ENCODE data around the gene SLC29A4. TPM values are rescaled to one million over a fixed set of nuclear protein-coding genes. Genes with fewer than 3 reads are reported as not detected.
"Not testable (repeated sequence)": the region's sequence is repeated elsewhere in the genome, so short reads cannot be mapped to it uniquely, and the experiment has no call there.

Gene SLC29A4
- total RNA-seq, 5 donors from 2014 or later (not counting 1 experiment from before 2014, with no cell fraction given): 0.20 to 0.49 (median 0.32) TPM

DNA sequence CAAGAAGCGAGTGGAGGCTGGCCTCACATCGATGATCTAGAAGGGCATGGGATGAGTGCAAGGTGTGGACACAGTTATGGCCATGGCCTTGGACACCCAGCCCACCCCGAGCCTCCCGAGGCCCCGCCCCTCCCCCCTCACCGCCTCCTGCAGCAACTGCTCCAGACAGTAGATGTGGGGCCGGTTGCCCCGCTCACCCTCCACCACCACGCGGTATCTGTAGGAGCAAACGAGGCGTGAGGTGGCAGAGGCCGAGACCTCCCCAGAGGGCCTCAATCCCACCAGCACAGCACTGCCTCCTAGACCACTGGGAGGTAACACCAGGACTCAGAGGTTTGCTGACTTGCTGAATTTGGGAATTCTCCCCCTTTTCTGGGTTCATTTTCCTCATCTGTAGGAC lies 37.6 kb downstream of the SLC29A4 start:
- H3K27me3 ChIP-seq (replicated peaks in 1 of 2; ENCODE audit: control insufficient read depth in 2 of 2, extremely low read depth in 1 of 2, insufficient read depth in 2 of 2, low read length in 1 of 2): no peaks in the 10 kb centered on the region
- H3K9me3 Mint-ChIP-seq: peaks cover 0 to 13% (median 4%) of the 10 kb centered on the region in 3 donors
- ATAC-seq (replicated peaks in 1 of 4) (no peak), DNase-seq (no peak)
- ChIA-PET CTCF (no interaction called here), POLR2A (no interaction called here)
- H3K36me3 ChIP-seq (ENCODE audit: control insufficient read depth in 2 of 2, extremely low read depth in 1 of 2, insufficient read depth in 1 of 2, low read length in 1 of 2): peaks cover 16 to 51% of the 10 kb centered on the region in 2 donors
- H3K4me1 Mint-ChIP-seq: no peaks in the 10 kb centered on the region
- no peak overlapping the region for H3K4me3 ChIP-seq (ENCODE audit: control insufficient read depth in 1 of 2, extremely low read depth in 1 of 2, low read length in 1 of 2)
- peaks cover 59% of the 10 kb centered on the region for H3K36me3 Mint-ChIP-seq
- no peak overlapping the region for H3K27ac Mint-ChIP-seq
- H3K27me3 Mint-ChIP-seq: no peaks in the 10 kb centered on the region
- H3K4me1 ChIP-seq (ENCODE audit: control insufficient read depth in 1 of 2, extremely low read depth in 1 of 2, insufficient read depth in 2 of 2, low read length in 2 of 2): no peaks in the 10 kb centered on the region
- H3K4me3 Mint-ChIP-seq: no peak overlapping the region
- 100% methylated on average over 3 of the region's 13 CpGs for WGBS (ENCODE audit: insufficient coverage)
- no peaks in the 10 kb centered on the region for H3K9me3 ChIP-seq
- no peak overlapping the region for H3K27ac ChIP-seq (ENCODE audit: low read length)

DNA sequence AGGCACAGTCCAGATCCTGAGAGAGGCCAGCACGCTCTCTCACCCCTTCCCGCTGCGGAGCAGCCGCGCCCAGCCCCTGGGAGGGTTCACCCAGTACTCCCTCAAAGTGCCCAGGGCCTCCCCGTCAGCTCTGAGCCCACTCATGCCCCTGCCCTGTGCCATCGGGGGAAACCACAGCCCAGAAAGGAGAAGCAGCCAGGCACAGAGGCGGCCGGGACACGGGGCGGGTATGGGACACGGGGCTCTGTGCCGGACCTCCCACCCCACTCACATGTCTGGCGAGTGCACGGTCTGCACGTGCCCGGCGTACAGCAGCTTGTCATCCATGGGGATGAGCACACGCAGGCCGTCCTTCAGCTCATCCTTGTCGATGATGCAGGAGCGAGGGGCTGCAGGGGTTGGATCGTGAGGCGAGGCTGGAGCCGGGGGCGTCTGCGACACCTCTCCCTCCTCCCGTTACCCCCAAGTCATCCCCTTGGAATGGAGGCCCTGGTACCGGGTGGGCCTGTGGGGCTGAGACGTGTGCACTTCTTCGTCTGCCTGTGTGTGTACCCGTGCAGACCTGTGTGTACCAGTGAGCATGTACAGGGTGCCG lies 38.2 kb downstream of the SLC29A4 start:
- DNase-seq (no peak), ATAC-seq (replicated peaks in 1 of 4) (no peak)
- Histone ChIP-seq H3K27me3 (replicated peaks in 1 of 2; ENCODE audit: control insufficient read depth in 2 of 2, extremely low read depth in 1 of 2, insufficient read depth in 2 of 2, low read length in 1 of 2) (no peaks in the 10 kb centered on the region), H3K36me3 (ENCODE audit: control insufficient read depth in 2 of 2, extremely low read depth in 1 of 2, insufficient read depth in 1 of 2, low read length in 1 of 2) (peaks cover 17 to 47% of the 10 kb centered on the region in 2 donors), H3K27ac (ENCODE audit: low read length) (no peak overlapping the region), H3K9me3 (no peaks in the 10 kb centered on the region), H3K4me3 (ENCODE audit: control insufficient read depth in 1 of 2, extremely low read depth in 1 of 2, low read length in 1 of 2) (no peak overlapping the region), H3K4me1 (ENCODE audit: control insufficient read depth in 1 of 2, extremely low read depth in 1 of 2, insufficient read depth in 2 of 2, low read length in 2 of 2) (no peaks in the 10 kb centered on the region)
- Mint-ChIP-seq H3K27me3 (no peaks in the 10 kb centered on the region), H3K4me1 (no peaks in the 10 kb centered on the region), H3K36me3 (peaks cover 57% of the 10 kb centered on the region), H3K4me3 (no peak overlapping the region), H3K9me3 (peaks cover 0 to 13% (median 4%) of the 10 kb centered on the region in 3 donors), H3K27ac (no peak overlapping the region)
- CTCF ChIA-PET: no interaction called here
- WGBS (ENCODE audit: insufficient coverage): 99% methylated on average over 20 of the region's 33 CpGs
- POLR2A ChIA-PET: no interaction called here

DNA sequence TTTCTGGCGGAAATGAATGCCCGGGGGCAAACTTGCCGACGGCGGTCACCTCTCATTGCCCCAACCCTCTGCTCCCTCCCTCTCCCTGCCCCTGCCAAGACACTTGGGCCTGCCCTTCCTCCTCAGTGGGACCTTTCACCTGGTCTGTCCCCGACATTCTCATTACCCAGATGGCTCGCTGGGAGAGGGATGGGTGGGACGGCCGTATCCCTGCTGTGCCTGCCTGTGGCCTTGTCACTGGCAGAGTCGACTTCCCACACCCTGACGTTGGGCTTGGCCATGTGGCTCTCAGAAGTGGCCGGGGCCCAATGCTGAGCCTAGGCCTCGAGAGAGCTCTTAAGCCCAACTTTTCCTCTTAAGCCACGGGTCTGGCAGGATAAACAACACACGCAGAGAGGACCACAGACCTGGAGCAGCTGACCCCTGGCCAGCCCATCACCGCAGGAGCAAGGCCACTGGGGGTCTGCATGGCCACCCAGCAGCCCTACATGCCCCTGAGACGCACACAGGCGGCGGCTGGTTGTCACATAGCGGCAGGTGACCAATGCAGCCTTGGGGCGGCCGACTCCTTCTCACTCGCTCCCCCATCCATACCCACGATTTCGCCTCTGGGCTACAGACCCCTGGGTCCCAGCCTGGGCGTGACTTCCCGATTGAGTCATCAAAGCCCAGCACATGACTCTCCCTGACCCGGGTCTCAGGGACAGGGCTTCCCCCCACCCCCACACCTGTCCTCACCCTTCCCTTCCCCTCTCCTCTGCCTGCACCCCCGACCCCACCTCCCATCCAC lies 40.1 kb downstream of the SLC29A4 start:
- H3K27me3 Mint-ChIP-seq: no peaks in the 10 kb centered on the region
- ATAC-seq (replicated peaks in 1 of 4) (no peak), DNase-seq (no peak)
- peaks cover 0 to 13% (median 4%) of the 10 kb centered on the region in 3 donors for H3K9me3 Mint-ChIP-seq
- H3K27ac ChIP-seq (ENCODE audit: low read length): no peak overlapping the region
- peaks cover 0 to 2% of the 10 kb centered on the region in 2 experiments for H3K4me1 ChIP-seq (ENCODE audit: control insufficient read depth in 1 of 2, extremely low read depth in 1 of 2, insufficient read depth in 2 of 2, low read length in 2 of 2)
- H3K4me3 Mint-ChIP-seq: no peak overlapping the region
- H3K36me3 Mint-ChIP-seq: peaks cover 60% of the 10 kb centered on the region
- no peaks in the 10 kb centered on the region for H3K9me3 ChIP-seq
- H3K36me3 ChIP-seq (ENCODE audit: control insufficient read depth in 2 of 2, extremely low read depth in 1 of 2, insufficient read depth in 1 of 2, low read length in 1 of 2): peaks cover 30 to 42% of the 10 kb centered on the region in 2 donors
- ChIA-PET POLR2A (no interaction called here), CTCF (no interaction called here)
- no peak overlapping the region for H3K27ac Mint-ChIP-seq
- no peak overlapping the region for H3K4me3 ChIP-seq (ENCODE audit: control insufficient read depth in 1 of 2, extremely low read depth in 1 of 2, low read length in 1 of 2)
- 94% methylated on average over 13 of the region's 29 CpGs for WGBS (ENCODE audit: insufficient coverage)
- H3K4me1 Mint-ChIP-seq: peaks cover 0 to 5% (median 0%) of the 10 kb centered on the region in 3 donors
- H3K27me3 ChIP-seq (replicated peaks in 1 of 2; ENCODE audit: control insufficient read depth in 2 of 2, extremely low read depth in 1 of 2, insufficient read depth in 2 of 2, low read length in 1 of 2): no peaks in the 10 kb centered on the region

DNA sequence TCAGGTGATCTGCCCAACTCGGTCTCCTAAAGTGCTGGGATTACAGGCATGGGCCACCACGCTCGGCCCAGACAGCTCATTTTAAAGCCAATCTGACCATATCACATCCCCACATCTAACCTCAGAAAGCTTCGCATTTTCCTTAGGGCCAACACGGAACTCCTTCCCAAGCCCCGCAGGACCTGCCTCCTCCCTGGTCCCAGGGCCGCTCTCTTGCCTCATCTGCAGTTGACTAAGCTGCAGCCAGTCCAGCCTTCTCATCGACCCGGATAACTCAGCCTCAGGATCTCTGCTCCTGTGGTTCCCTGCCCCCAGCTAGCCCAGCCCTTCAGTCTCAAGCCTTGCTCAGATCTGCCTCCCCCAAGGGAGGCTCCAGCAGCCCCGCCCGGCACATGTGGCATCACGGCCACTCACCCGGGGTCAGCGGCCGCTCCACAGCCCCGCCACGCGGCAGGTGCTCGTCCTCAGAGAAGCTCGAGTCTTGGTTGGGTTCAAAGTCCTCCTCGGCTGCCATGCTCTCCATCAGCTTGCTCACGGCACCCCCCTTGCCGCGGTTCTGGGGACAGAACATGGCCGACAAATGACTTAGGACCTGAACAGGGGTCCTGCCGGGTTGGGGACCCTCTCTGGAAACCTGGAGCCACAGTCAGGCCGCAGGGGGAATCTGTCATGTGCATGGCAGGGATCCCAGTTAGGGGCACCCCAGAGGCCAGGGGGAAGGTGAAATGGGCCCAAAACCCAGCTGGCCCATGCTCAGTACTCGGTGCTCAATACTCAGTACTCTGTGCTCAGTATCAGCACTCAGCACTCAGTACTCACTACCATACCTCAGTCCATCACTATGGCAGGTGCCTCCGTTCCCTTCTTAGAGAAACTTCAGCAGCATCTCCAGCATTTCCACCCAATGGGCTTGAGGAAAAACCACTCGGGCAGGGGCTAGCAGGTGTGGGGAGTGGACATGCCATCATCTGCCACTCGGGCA lies 41.3 kb downstream of the SLC29A4 start:
- H3K4me1 Mint-ChIP-seq; DNase-seq; H3K27ac Mint-ChIP-seq; H3K9me3 ChIP-seq; ATAC-seq (replicated peaks in 1 of 4); H3K9me3 Mint-ChIP-seq; H3K4me3 Mint-ChIP-seq; H3K27me3 Mint-ChIP-seq; H3K27me3 ChIP-seq (replicated peaks in 1 of 2; ENCODE audit: control insufficient read depth in 2 of 2, extremely low read depth in 1 of 2, insufficient read depth in 2 of 2, low read length in 1 of 2); CTCF ChIA-PET; POLR2A ChIA-PET; H3K4me3 ChIP-seq (ENCODE audit: control insufficient read depth in 1 of 2, extremely low read depth in 1 of 2, low read length in 1 of 2); H3K4me1 ChIP-seq (ENCODE audit: control insufficient read depth in 1 of 2, extremely low read depth in 1 of 2, insufficient read depth in 2 of 2, low read length in 2 of 2); H3K27ac ChIP-seq (ENCODE audit: low read length): not testable (repeated sequence)
- H3K36me3 ChIP-seq (ENCODE audit: control insufficient read depth in 2 of 2, extremely low read depth in 1 of 2, insufficient read depth in 1 of 2, low read length in 1 of 2): peaks cover 27 to 39% of the 10 kb centered on the region in 2 donors
- WGBS (ENCODE audit: insufficient coverage): 98% methylated on average over 26 of the region's 31 CpGs
- H3K36me3 Mint-ChIP-seq: peaks cover 47% of the 10 kb centered on the region

DNA sequence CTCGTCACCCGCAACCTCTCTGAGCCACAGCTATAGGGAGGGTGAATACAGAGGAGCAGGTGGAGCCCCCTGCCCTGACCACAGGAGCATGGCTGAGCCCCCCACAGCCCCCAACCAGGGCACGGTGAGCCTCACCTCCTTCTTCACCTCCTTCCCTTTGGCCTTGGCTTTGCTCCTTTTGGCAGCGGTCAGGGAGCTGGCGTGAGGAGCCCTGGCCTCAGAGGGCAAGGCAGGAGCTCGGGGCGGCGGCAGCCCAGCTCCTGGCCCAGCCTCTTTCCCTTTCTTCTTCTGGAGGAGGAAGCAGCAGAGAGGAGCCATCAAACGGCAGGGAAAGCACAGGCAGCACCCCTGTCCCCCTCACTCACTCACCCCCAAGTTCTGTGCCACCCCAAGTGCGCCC lies 42.2 kb downstream of the SLC29A4 start:
- no peak for ATAC-seq (replicated peaks in 1 of 4)
- H3K4me1 ChIP-seq (ENCODE audit: control insufficient read depth in 1 of 2, extremely low read depth in 1 of 2, insufficient read depth in 2 of 2, low read length in 2 of 2): peaks cover 0 to 3% of the 10 kb centered on the region in 2 experiments
- no peaks in the 10 kb centered on the region for H3K9me3 Mint-ChIP-seq
- no peak overlapping the region for H3K4me3 Mint-ChIP-seq
- no peak for DNase-seq
- peaks cover 0 to 8% (median 2%) of the 10 kb centered on the region in 3 donors for H3K4me1 Mint-ChIP-seq
- no peak overlapping the region for H3K27ac ChIP-seq (ENCODE audit: low read length)
- no peak overlapping the region for H3K27ac Mint-ChIP-seq
- WGBS (ENCODE audit: insufficient coverage): 100% methylated on average over 3 of the region's 10 CpGs
- H3K36me3 Mint-ChIP-seq: peaks cover 42% of the 10 kb centered on the region
- no peaks in the 10 kb centered on the region for H3K9me3 ChIP-seq
- no peaks in the 10 kb centered on the region for H3K27me3 ChIP-seq (replicated peaks in 1 of 2; ENCODE audit: control insufficient read depth in 2 of 2, extremely low read depth in 1 of 2, insufficient read depth in 2 of 2, low read length in 1 of 2)
- no peaks in the 10 kb centered on the region for H3K27me3 Mint-ChIP-seq
- peaks cover 23 to 34% of the 10 kb centered on the region in 2 donors for H3K36me3 ChIP-seq (ENCODE audit: control insufficient read depth in 2 of 2, extremely low read depth in 1 of 2, insufficient read depth in 1 of 2, low read length in 1 of 2)
- POLR2A ChIA-PET: no interaction called here
- CTCF ChIA-PET: no interaction called here
- H3K4me3 ChIP-seq (ENCODE audit: control insufficient read depth in 1 of 2, extremely low read depth in 1 of 2, low read length in 1 of 2): no peak overlapping the region

DNA sequence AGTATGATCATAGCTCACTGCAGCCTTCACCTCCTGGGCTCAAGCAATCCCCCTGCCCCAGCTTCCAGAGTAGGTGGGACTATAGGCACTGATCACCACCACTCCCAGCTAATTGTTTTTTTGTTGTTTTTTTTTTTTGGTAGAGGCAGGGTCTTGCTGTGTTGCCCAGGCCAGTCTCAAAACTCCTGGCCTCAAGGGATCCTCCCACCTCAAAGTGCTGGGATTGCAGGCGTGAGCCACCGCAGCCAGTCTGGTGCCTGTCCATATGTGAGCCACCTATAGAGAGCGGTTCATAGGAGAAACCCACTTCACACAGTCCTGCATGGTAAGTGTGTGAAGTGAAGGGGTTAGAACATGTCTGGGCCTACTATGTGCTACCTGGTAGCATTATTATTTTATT lies 47.5 kb downstream of the SLC29A4 start:
- Histone ChIP-seq H3K4me1 (ENCODE audit: control insufficient read depth in 1 of 2, extremely low read depth in 1 of 2, insufficient read depth in 2 of 2, low read length in 2 of 2) (peaks cover 13 to 39% of the 10 kb centered on the region in 2 experiments), H3K4me3 (ENCODE audit: control insufficient read depth in 1 of 2, extremely low read depth in 1 of 2, low read length in 1 of 2) (no peak overlapping the region), H3K27me3 (replicated peaks in 1 of 2; ENCODE audit: control insufficient read depth in 2 of 2, extremely low read depth in 1 of 2, insufficient read depth in 2 of 2, low read length in 1 of 2) (no peaks in the 10 kb centered on the region), H3K9me3 (no peaks in the 10 kb centered on the region), H3K36me3 (ENCODE audit: control insufficient read depth in 2 of 2, extremely low read depth in 1 of 2, insufficient read depth in 1 of 2, low read length in 1 of 2) (peaks cover 14 to 15% of the 10 kb centered on the region in 2 donors), H3K27ac (ENCODE audit: low read length) (no peak overlapping the region)
- peaks cover 23 to 31% (median 28%) of the 10 kb centered on the region in 3 donors for H3K4me1 Mint-ChIP-seq
- POLR2A ChIA-PET: no interaction called here
- ATAC-seq (replicated peaks in 1 of 4) (no peak), DNase-seq (no peak)
- no peak overlapping the region for H3K27ac Mint-ChIP-seq
- WGBS (ENCODE audit: insufficient coverage): no CpG with 5 or more reads among the region's 3 CpGs
- CTCF ChIA-PET: no interaction called here
- H3K36me3 Mint-ChIP-seq: peaks cover 33% of the 10 kb centered on the region
- H3K4me3 Mint-ChIP-seq: no peak overlapping the region
- H3K9me3 Mint-ChIP-seq: no peaks in the 10 kb centered on the region
- no peaks in the 10 kb centered on the region for H3K27me3 Mint-ChIP-seq
